Stimulated activated effector memory CD8-positive, alpha-beta T cell treated with anti-CD3 and anti-CD28 coated beads, Interleukin-12 subunit alpha, Interleukin-12 subunit beta, amount 100 ng/mL, for 72 hours (primary cell): ENCODE results near the gene MLH1.
"Not testable (repeated sequence)": the region's sequence is repeated elsewhere in the genome, so short reads cannot be mapped to it uniquely, and the experiment has no call there.

Experiments
- ATAC-seq: fragments of 150-1000 bp; cut with Tn5 transposase; 2 replicates; pipeline ENCODE4 v1.10.0; 2021
- DNase-seq, 2 donors: peaks; one replicate each; pipeline ENCODE4 v3.0.0; 2021 to 2022; ENCODE audit warnings: low spot score in 2 of 2
- H3K27ac Mint-ChIP-seq: one replicate; pipeline ENCODE4 v1.8.0; 2022; ENCODE audit warnings: mild to moderate bottlenecking, mixed read lengths
- H3K36me3 Mint-ChIP-seq: one replicate; pipeline ENCODE4 v1.8.0; 2022; ENCODE audit warnings: mild to moderate bottlenecking, mixed read lengths
- H3K4me1 Mint-ChIP-seq: one replicate; pipeline ENCODE4 v1.8.0; 2022; ENCODE audit warnings: mixed read lengths
- H3K4me3 Mint-ChIP-seq: one replicate; pipeline ENCODE4 v1.8.0; 2022; ENCODE audit warnings: mild to moderate bottlenecking, mixed read lengths
- H3K9me3 Mint-ChIP-seq: one replicate; pipeline ENCODE4 v1.8.0; 2022; ENCODE audit warnings: mixed read lengths

The MLH1 gene

DNA sequence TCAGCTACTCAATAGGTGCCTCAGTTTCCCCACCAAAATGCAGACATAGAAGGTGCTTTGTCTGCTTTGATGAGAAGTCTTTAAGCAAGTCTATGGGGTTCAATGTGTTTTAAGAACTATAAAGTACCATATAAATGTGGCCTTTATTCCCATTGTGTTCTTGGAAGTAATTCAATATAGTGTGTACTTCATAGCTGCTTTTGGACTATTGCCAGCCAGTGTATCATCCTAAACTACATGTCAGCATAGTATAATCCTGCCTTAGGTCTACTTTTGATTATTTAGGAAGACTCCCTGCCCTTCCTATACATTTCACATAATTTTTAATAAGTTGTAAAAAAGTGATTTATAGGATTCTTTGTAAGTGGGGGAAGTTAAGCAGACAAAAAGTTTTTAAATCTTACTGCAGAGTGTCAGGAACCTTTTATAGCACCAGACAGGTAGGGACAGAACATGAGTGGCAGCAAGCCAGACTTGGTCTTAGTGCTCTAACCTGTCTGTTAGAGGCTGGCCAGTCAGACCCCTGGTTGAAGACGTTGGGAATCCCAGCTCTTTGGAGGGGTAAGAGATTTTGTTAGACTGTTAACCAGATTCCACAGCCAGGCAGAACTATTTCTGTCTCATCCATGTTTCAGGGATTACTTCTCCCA, 48.4 kb downstream of the MLH1 start:
- no peak overlapping the region for H3K4me3 Mint-ChIP-seq
- DNase-seq (no peak), ATAC-seq (no peak)
- no peaks in the 10 kb centered on the region for H3K4me1 Mint-ChIP-seq
- peaks cover 98% of the 10 kb centered on the region for H3K36me3 Mint-ChIP-seq
- H3K9me3 Mint-ChIP-seq: no peaks in the 10 kb centered on the region
- no peak overlapping the region for H3K27ac Mint-ChIP-seq

DNA sequence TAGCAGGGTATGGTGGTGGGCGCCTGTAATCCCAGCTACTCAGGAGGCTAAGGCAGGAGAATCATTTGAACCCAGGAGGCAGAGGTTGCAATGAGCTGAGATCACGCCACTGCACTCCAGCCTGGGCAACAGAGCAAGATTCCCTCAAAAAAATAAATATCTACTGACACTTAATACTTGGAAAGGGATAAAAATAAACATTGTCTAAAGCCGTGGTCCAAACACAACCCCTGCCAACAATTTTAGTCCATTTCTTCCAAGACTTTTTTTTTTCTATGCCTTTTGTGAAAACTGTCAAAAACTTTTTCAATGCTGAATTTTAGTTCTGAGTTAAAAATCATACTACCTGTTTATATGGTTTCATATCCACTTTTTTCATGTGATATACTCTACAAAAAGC, 49.4 kb downstream of the MLH1 start:
- H3K9me3 Mint-ChIP-seq, H3K4me3 Mint-ChIP-seq, H3K4me1 Mint-ChIP-seq, ATAC-seq, DNase-seq, H3K27ac Mint-ChIP-seq: not testable (repeated sequence)
- peaks cover 100% of the 10 kb centered on the region for H3K36me3 Mint-ChIP-seq

DNA sequence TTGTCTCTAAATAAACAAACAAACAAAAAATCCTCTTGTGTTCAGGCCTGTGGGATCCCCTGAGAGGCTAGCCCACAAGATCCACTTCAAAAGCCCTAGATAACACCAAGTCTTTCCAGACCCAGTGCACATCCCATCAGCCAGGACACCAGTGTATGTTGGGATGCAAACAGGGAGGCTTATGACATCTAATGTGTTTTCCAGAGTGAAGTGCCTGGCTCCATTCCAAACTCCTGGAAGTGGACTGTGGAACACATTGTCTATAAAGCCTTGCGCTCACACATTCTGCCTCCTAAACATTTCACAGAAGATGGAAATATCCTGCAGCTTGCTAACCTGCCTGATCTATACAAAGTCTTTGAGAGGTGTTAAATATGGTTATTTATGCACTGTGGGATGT, 57.0 kb downstream of the MLH1 start:
- Mint-ChIP-seq H3K36me3 (peaks cover 99% of the 10 kb centered on the region), H3K4me1 (peaks cover 16% of the 10 kb centered on the region), H3K9me3 (no peaks in the 10 kb centered on the region), H3K27ac (peak overlapping the region; percentile 45), H3K4me3 (no peak overlapping the region)
- DNase-seq (no peak), ATAC-seq (no peak)

DNA sequence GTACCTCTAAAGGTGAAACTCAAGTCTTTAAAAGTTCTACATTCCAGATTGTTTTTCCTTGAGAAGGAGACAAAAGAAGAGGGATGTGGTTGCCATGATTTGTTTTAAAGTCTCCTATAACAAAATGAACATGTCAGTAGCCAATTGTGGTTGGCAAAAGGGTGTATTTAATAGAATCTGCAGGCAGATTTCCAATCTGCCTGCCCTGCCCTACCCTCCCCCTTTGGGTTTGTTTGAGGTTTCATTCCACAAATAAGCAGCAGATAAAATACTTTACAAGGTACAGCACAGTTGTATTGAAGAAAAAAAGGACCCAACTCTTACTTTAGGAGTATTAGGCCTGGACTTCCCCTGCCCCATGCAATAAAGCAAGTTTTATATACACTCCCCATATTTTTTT, 59.5 kb downstream of the MLH1 start:
- ATAC-seq: no peak

DNA sequence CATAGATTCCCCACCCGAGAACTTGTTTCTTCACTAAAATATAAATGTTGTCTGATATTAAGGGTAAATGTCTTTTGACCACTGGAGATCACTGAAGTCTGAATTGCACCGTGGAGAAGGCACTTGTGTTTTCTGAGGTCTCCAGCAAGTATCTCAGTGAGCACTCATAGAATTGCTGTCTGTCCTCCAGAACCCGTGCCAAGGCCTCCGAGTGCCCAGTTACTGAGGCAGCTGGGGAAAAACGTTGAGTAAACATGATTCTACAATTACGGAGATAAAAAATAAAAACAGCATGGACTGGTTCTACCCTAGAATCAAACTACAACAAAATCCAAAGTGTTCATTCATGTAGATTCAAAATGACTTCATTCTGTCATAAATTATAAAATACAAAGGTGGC, 60.0 kb downstream of the MLH1 start:
- DNase-seq (no peak), ATAC-seq (no peak)
- Mint-ChIP-seq H3K27ac (peak overlapping the region; percentile 93), H3K9me3 (no peaks in the 10 kb centered on the region), H3K4me1 (peaks cover 23% of the 10 kb centered on the region), H3K36me3 (peaks cover 96% of the 10 kb centered on the region), H3K4me3 (no peak overlapping the region)

More for the DNA sequence above, 59.5 kb downstream of the MLH1 start:
- no peaks in the 10 kb centered on the region for H3K9me3 Mint-ChIP-seq
- H3K4me3 Mint-ChIP-seq: no peak overlapping the region
- peak overlapping the region; percentile 93 for H3K27ac Mint-ChIP-seq
- DNase-seq: no peak
- peaks cover 23% of the 10 kb centered on the region for H3K4me1 Mint-ChIP-seq
- peaks cover 96% of the 10 kb centered on the region for H3K36me3 Mint-ChIP-seq

DNA sequence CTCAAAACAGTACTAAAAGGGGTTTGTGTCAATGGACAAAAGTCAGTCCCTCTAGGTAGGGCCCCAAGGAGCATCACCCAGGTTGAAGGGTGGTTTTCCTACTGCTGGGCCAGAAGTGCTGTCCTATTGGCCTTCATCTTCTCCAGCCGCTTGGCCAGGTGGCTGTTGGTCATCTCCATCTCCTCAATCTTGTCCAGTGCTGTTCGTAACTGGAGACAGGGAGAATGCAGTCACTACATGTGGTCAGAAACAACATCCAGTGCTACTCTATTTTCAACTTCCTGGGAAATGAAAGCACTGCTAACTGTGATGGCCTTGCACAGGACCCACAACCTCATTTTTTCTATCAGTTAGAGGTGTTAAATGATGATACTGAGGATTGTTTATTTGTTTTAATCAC, 60.4 kb downstream of the MLH1 start:
- peaks cover 96% of the 10 kb centered on the region for H3K36me3 Mint-ChIP-seq
- no peak overlapping the region for H3K4me3 Mint-ChIP-seq
- H3K9me3 Mint-ChIP-seq: no peaks in the 10 kb centered on the region
- peaks cover 23% of the 10 kb centered on the region for H3K4me1 Mint-ChIP-seq
- peak overlapping the region; percentile 93 for H3K27ac Mint-ChIP-seq
- ATAC-seq: no peak
- DNase-seq: no peak

DNA sequence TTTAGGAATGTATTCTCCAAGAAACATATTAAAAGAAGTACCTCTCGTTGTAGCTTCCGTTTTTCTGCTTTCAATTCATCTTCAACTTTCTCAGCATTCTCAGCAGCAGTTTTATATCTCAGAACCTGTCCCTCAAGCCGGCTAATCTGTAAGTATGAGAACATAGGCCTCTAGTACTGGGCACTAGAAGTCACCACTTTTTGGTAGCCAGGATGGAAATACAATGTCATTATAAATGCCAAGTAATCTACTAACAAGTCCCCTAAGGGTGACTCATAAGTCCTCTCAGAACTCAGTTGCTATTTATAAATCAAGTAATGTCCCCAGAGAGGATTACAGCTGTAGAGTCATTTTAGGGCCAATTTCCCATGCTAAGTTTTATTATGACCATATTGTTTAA, 61.1 kb downstream of the MLH1 start:
- Mint-ChIP-seq H3K27ac (peak overlapping the region; percentile 93), H3K9me3 (no peaks in the 10 kb centered on the region), H3K4me3 (peak overlapping the region; percentile 40), H3K4me1 (peaks cover 23% of the 10 kb centered on the region), H3K36me3 (peaks cover 96% of the 10 kb centered on the region)
- DNase-seq (no peak), ATAC-seq (peak; percentile 98)

DNA sequence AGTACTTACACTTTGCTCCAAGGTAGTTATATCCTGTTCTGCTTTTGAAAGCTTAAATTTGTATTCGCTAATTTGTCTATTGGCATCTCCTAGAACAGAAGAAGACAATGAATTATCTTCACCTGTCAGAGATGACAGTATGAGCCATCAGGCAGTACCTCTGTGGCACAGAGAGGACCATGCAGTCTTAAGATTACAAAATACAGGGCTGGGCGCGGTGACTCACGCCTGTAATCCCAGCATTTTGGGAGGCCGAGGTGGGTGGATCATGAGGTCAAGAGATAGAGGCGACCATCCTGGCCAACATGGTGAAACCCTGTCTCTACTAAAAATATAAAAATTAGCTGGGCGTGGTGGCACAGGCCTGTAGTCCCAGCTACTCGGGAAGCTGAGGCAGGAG, 61.8 kb downstream of the MLH1 start:
- peaks cover 23% of the 10 kb centered on the region for H3K4me1 Mint-ChIP-seq
- peak overlapping the region; percentile 93 for H3K27ac Mint-ChIP-seq
- not testable (repeated sequence) for ATAC-seq, H3K4me3 Mint-ChIP-seq, H3K9me3 Mint-ChIP-seq, DNase-seq
- H3K36me3 Mint-ChIP-seq: peaks cover 91% of the 10 kb centered on the region

DNA sequence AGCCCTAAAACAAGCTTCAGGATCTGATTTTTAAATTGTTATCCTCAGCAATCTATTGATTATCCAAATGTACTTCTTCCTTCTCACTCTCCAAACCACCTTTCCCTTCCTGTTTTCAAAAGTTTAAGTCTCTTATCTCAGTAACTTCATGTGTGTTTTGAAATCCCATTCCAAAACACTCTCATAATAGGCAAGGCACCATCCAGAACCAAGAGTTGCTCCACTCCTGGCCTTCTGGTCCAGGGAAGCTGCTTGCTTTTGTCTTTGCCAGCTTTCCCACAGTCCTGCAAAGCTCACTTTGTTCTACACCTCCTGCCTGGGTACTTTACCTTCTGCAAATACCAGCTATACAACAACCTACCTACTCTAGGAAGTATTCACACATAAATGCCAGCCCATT, 63.5 kb downstream of the MLH1 start:
- H3K9me3 Mint-ChIP-seq: no peaks in the 10 kb centered on the region
- H3K36me3 Mint-ChIP-seq: peaks cover 91% of the 10 kb centered on the region
- H3K4me3 Mint-ChIP-seq: no peak overlapping the region
- no peak for ATAC-seq
- H3K4me1 Mint-ChIP-seq: peaks cover 23% of the 10 kb centered on the region
- H3K27ac Mint-ChIP-seq: peak overlapping the region; percentile 77
- no peak for DNase-seq

DNA sequence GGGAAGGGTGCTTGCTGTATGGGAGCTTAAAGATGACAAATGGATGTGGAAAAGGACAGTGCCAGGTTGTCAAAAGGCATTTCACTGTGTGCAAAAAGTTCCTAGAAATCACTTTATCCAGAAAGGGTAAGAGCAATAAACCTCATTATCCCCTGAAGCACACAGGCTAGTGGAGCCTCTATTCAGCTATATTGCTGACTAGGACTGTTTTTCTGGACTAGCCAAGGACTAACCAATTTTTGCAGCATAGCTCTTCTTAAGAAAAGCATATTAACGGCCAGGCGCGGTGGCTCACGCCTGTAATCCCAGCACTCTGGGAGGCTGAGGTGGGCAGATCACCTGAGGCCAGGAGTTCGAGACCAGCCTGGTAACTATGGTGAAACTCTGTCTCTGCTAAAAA, 64.8 kb downstream of the MLH1 start:
- no peak overlapping the region for H3K27ac Mint-ChIP-seq
- no peak for ATAC-seq
- no peak for DNase-seq
- no peak overlapping the region for H3K4me3 Mint-ChIP-seq
- H3K9me3 Mint-ChIP-seq: no peaks in the 10 kb centered on the region
- H3K36me3 Mint-ChIP-seq: peaks cover 90% of the 10 kb centered on the region
- peaks cover 23% of the 10 kb centered on the region for H3K4me1 Mint-ChIP-seq

DNA sequence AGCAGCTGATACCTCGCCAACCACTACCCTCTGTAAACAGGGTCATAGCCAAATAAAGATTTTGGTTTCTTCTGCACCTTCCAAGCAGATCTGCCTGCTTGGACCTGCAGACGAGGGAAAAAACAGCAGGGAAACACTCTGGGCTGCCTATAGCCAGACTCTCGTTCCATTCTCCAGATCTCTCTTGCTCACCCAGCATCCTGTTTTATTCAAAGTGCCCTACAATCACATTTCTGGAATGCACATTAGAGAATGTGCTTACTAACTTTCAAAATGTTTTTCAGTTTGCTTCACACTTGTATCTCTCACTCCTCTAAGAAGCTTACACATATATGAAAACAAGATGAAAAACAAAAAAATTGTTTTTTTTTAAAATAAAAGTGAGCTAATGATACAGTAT, 71.4 kb downstream of the MLH1 start:
- DNase-seq (no peak), ATAC-seq (no peak)
- Mint-ChIP-seq H3K4me1 (no peaks in the 10 kb centered on the region), H3K4me3 (no peak overlapping the region), H3K9me3 (no peaks in the 10 kb centered on the region), H3K36me3 (peaks cover 46% of the 10 kb centered on the region), H3K27ac (no peak overlapping the region)

DNA sequence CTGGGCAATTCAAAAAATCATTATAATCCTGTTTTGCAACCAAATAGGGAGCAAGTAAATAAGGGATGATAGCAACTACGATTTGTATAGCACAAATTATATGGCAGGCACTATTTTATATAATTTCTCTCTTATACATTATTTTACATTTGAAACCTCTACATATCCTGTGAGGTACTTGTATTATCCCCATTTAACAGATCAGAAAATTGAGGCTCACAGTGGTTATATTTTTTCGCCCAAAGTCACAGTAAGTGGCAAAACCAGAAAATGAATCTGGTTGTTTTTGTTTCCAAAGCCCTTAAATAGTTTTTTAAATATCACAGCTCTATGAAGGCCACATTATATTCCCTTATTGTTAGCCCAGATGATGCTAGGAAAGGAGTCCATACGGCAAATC, 74.3 kb downstream of the MLH1 start:
- H3K36me3 Mint-ChIP-seq: peaks cover 44% of the 10 kb centered on the region
- no peak overlapping the region for H3K4me3 Mint-ChIP-seq
- no peak for DNase-seq
- no peak overlapping the region for H3K27ac Mint-ChIP-seq
- no peak for ATAC-seq
- H3K4me1 Mint-ChIP-seq: no peaks in the 10 kb centered on the region
- H3K9me3 Mint-ChIP-seq: no peaks in the 10 kb centered on the region

DNA sequence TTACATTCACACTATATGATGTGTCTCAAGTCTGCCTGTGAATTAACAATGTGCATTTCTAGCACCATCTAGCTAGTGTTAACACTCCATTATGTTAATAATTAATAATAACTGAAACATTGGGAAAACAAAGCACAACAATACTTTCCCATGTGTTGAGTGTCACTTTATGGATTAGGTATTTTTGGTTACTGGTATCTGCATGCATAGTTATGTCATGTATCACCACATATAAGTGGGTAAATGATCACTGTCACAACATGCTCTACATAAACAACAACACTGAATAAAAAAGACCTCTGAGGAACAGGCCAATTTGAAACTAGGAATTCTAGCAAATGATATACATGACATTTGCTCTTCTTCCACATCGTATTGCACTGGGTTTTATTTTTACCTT, 74.7 kb downstream of the MLH1 start:
- ATAC-seq (no peak), DNase-seq (no peak)
- Mint-ChIP-seq H3K27ac (no peak overlapping the region), H3K4me1 (no peaks in the 10 kb centered on the region), H3K36me3 (peaks cover 44% of the 10 kb centered on the region), H3K9me3 (no peaks in the 10 kb centered on the region), H3K4me3 (no peak overlapping the region)

DNA sequence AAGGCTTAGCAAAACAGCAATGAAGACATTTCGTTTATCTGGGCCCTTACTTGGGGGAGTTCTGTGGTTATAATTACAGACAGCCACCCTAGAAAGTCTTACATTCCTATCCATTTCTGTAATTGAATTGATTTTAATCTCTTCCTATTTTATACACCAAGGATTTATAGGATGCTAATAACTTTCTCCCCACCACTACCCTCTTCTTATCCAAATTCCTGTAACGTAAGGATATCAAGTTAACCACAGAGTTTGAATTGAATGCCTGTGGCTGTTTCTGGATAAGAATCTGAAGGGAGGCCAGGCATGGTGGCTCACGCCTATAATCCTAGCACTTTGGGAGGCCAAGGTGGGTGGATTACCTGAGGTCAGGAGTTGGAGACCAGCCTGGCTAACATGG, 78.6 kb downstream of the MLH1 start:
- Mint-ChIP-seq H3K4me1 (no peaks in the 10 kb centered on the region), H3K4me3 (no peak overlapping the region), H3K9me3 (no peaks in the 10 kb centered on the region), H3K36me3 (peaks cover 62% of the 10 kb centered on the region), H3K27ac (no peak overlapping the region)
- DNase-seq (no peak), ATAC-seq (no peak)

DNA sequence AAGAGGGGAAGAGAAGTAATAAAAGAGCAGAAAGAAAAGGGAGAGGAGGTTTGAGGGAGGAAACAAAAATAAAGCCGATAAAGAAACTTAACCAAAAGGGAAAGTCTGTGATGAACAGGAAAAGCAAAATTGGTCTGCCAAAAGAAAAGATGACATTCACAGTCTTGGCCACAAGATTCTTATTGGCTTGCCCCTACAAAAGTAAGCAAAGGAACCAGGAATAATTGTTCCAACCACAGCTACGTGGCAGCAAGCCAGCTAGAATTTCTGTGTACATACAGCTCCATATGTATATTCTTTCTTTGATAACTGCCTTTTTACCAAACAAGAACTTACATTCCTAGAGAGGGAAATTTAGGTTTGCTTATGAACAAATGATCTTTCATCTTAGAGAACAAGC, 79.6 kb downstream of the MLH1 start:
- H3K36me3 Mint-ChIP-seq: peaks cover 62% of the 10 kb centered on the region
- no peak overlapping the region for H3K27ac Mint-ChIP-seq
- DNase-seq (no peak), ATAC-seq (no peak)
- no peak overlapping the region for H3K4me3 Mint-ChIP-seq
- no peaks in the 10 kb centered on the region for H3K4me1 Mint-ChIP-seq
- H3K9me3 Mint-ChIP-seq: no peaks in the 10 kb centered on the region

DNA sequence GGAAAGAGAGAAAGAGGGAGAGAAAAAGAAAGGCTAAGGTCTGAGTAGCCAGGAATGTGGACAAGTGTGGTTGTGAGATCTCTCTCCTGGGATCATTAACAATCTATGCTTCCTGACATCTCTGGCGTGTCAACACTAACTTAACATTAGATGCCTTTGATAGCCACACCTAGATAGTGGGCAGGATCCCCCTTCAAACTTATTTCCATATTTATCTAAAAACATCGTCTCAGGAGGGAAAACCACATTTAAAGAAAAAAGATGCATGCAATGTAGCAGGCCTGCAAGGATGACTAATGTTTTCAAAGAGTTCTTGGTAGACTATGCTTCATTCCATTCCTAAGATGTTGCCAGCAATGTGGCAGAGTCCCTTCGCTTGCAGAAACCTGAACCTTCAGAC, 80.9 kb downstream of the MLH1 start:
- no peak for ATAC-seq
- H3K27ac Mint-ChIP-seq: peak overlapping the region; percentile 8
- H3K4me1 Mint-ChIP-seq: no peaks in the 10 kb centered on the region
- H3K9me3 Mint-ChIP-seq: no peaks in the 10 kb centered on the region
- H3K36me3 Mint-ChIP-seq: peaks cover 69% of the 10 kb centered on the region
- H3K4me3 Mint-ChIP-seq: no peak overlapping the region
- DNase-seq: no peak

DNA sequence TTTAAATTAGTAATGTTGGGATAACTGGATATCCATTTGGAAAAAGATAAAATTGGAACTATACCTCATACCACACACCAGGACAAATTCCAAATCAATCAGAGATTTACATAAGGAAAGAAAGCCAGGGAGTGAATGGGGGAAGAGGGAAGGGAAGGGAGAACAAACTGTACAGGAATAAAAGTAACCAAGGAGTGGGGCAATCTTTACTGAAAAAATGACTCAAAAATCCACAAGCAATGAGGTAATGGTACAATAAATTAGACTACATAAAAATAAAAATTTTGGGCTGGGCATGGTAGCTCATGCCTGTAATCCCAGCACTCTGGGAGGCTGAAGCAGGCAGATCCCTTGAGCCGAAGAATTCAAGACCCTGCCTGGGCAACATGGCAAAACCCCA, 82.6 kb downstream of the MLH1 start:
- no peak for ATAC-seq
- Mint-ChIP-seq H3K27ac (no peak overlapping the region), H3K36me3 (peaks cover 79% of the 10 kb centered on the region), H3K9me3 (no peaks in the 10 kb centered on the region), H3K4me3 (no peak overlapping the region), H3K4me1 (no peaks in the 10 kb centered on the region)
- DNase-seq: no peak
